CD4-positive, alpha-beta T cell (primary cell): Measurements from ENCODE around the gene RTL1. TPM values are rescaled to one million over a fixed set of nuclear protein-coding genes. Genes with fewer than 3 reads are reported as not detected.

ENCODE experiments used
- ATAC-seq: fragments of 200-7000 bp; cut with Tn5 transposase; one replicate; pipeline ENCODE4 v1.10.0; 2022; ENCODE audit warnings: mild to moderate bottlenecking; ENCODE audit not compliant: poor library complexity
- CTCF ChIA-PET: fragments of 350-600 bp; sonication (Branson Sonifier 250); formaldehyde crosslinking; loops from one replicate; lab custom pipeline; 2021; ENCODE audit warnings: antibody characterized with exemption, inconsistent platforms; lab: Charles Lee
- POLR2A ChIA-PET: fragments of 350-600 bp; sonication (Branson Sonifier 250); formaldehyde crosslinking; loops from one replicate; lab custom pipeline; 2021; ENCODE audit warnings: antibody characterized with exemption, inconsistent platforms; lab: Charles Lee
- DNase-seq, 14 experiments: peaks; one replicate each; pipeline ENCODE4 v3.0.0-alpha.2; 2013 to 2020; ENCODE audit warnings: mixed read lengths in 2 of 14
- H3K27ac ChIP-seq, 2 donors: one replicate each; pipeline versions ENCODE4 v1.5.1 to v1.7.0; 2013; ENCODE audit warnings: low read length in 2 of 2, low read depth in 1 of 2, mild to moderate bottlenecking in 1 of 2
- H3K27me3 ChIP-seq, 2 experiments: 1 replicate in 1 of 2; 2 replicates in 1 of 2; pipeline versions ENCODE4 v1.6.1 to v1.7.0; 2013; ENCODE audit warnings: low read length in 2 of 2, control low read depth in 1 of 2, mild to moderate bottlenecking in 1 of 2, moderate library complexity in 1 of 2; ENCODE audit not compliant: insufficient read depth in 2 of 2, control insufficient read depth in 1 of 2
- H3K36me3 ChIP-seq: one replicate; pipeline ENCODE4 v1.6.1; 2013; ENCODE audit warnings: low read length, control low read depth; ENCODE audit not compliant: insufficient read depth
- H3K4me1 ChIP-seq: one replicate; pipeline ENCODE4 v1.6.1; 2013; ENCODE audit warnings: low read length, control low read depth; ENCODE audit not compliant: insufficient read depth
- H3K4me3 ChIP-seq: one replicate; pipeline ENCODE4 v1.5.1; 2013; ENCODE audit warnings: mild to moderate bottlenecking, low read length, moderate library complexity
- H3K9me3 ChIP-seq, 2 experiments: 1 replicate in 1 of 2; 2 replicates in 1 of 2; pipeline versions ENCODE4 v1.6.1 to v1.7.0; 2013; ENCODE audit warnings: low read length in 2 of 2, mild to moderate bottlenecking in 2 of 2, control low read depth in 1 of 2, moderate library complexity in 1 of 2; ENCODE audit not compliant: control insufficient read depth in 1 of 2, insufficient read depth in 1 of 2
- H3K27ac Mint-ChIP-seq: one replicate; pipeline ENCODE4 v1.8.0; 2020; ENCODE audit warnings: mixed read lengths
- H3K27me3 Mint-ChIP-seq: one replicate; pipeline ENCODE4 v1.8.0; 2021; ENCODE audit warnings: mixed read lengths
- H3K36me3 Mint-ChIP-seq: one replicate; pipeline ENCODE4 v1.8.0; 2021; ENCODE audit warnings: low read depth, mixed read lengths
- H3K4me1 Mint-ChIP-seq: one replicate; pipeline ENCODE4 v1.8.0; 2021; ENCODE audit warnings: low read depth, mixed read lengths
- H3K4me3 Mint-ChIP-seq: one replicate; pipeline ENCODE4 v1.8.0; 2020; ENCODE audit warnings: mild to moderate bottlenecking, mixed read lengths
- H3K9me3 Mint-ChIP-seq: one replicate; pipeline ENCODE4 v1.8.0; 2020; ENCODE audit warnings: mixed read lengths
- intact Hi-C, 2 experiments: fragments of 100-400 bp; cut with DNase I in 1 of 2; cut with micrococcal nuclease in 1 of 2; formaldehyde crosslinking; loops; one replicate each; pipeline versions ENCODE4 v1.15.1 to v1.9.0; 2023 to 2025; cut with DNase I, micrococcal nuclease
- polyA plus RNA-seq, 2 donors: library from polyadenylated mRNA; unstranded; fragments of 120-200 nt; gene quantifications; one replicate each; pipeline ENCODE4 v1.2.1, GENCODE V29; 2013
- total RNA-seq, 174 experiments: library from RNA in 2 of 174; stranded (reverse) in 2 of 174; gene quantifications; one replicate each; pipeline ENCODE4 v1.2.3 and lab custom pipeline; 2021 to 2026
- TF ChIP-seq, protein P1 (sequence below): fragments of 200-600 bp; IDR thresholded peaks from one replicate; pipeline ENCODE4 v1.8.0; 2022; ENCODE audit warnings: antibody characterized with exemption, mild to moderate bottlenecking

Gene RTL1
- total RNA-seq (not detected), total RNA-seq (lab: John Stamatoyannopoulos, UW) (0 to 0.20 (median 0) reads per million in 172 experiments)
- polyA plus RNA-seq (2013, experiment 1 of 2) = not detected
- 0.84 TPM for polyA plus RNA-seq (2013, experiment 2 of 2)

GRCh38 chr14:100903672-100904185, at the start of gene RTL1:
RTL1 (minus strand) TSS chr14:100903722; CDS start chr14:100884788, 18,934 bp downstream.
- no peaks in the 10 kb centered on the region for H3K36me3 ChIP-seq
- ChIA-PET POLR2A (no interaction called here), CTCF (no interaction called here)
- Mint-ChIP-seq H3K9me3 (no peaks in the 10 kb centered on the region), H3K27me3 (peaks cover 53% of the 10 kb centered on the region), H3K27ac (no peak within 1 kb of the TSS), H3K4me1 (no peaks in the 10 kb centered on the region), H3K36me3 (no peaks in the 10 kb centered on the region), H3K4me3 (no peak within 1 kb of the TSS)
- H3K27me3 ChIP-seq = peaks cover 27 to 53% of the 10 kb centered on the region in 2 experiments
- H3K9me3 ChIP-seq = peaks cover 0 to 18% of the 10 kb centered on the region in 2 experiments
- H3K27ac ChIP-seq = no peak within 1 kb of the TSS
- no peak within 1 kb of the TSS for H3K4me3 ChIP-seq
- DNase-seq = no peak
- no peaks in the 10 kb centered on the region for H3K4me1 ChIP-seq
- intact Hi-C loops = no loop called here
- TF ChIP-seq, protein P1, sequence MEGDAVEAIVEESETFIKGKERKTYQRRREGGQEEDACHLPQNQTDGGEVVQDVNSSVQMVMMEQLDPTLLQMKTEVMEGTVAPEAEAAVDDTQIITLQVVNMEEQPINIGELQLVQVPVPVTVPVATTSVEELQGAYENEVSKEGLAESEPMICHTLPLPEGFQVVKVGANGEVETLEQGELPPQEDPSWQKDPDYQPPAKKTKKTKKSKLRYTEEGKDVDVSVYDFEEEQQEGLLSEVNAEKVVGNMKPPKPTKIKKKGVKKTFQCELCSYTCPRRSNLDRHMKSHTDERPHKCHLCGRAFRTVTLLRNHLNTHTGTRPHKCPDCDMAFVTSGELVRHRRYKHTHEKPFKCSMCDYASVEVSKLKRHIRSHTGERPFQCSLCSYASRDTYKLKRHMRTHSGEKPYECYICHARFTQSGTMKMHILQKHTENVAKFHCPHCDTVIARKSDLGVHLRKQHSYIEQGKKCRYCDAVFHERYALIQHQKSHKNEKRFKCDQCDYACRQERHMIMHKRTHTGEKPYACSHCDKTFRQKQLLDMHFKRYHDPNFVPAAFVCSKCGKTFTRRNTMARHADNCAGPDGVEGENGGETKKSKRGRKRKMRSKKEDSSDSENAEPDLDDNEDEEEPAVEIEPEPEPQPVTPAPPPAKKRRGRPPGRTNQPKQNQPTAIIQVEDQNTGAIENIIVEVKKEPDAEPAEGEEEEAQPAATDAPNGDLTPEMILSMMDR = no peak
- ATAC-seq = no peak

DNA sequence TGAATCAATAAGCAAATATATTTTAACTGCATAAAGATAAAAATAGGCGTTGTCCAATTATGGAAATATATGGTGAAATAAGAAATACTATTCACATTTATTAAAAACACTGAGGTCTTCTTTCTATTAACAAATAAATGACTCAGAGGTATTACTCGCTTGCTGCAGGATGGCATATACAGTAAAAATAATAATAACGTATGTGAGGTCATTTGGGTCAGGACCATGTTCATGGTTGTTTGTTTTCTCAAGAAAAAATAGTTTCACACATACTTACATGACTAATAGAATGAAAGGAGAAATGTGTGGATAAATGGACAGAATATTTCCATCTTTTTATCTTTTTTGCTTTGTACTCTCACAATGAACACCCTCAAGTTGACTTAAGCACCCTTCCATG, 46.5 kb upstream of the RTL1 start:
- Mint-ChIP-seq H3K27ac (no peak overlapping the region), H3K4me1 (no peaks in the 10 kb centered on the region), H3K36me3 (no peaks in the 10 kb centered on the region), H3K27me3 (peaks cover 37% of the 10 kb centered on the region), H3K4me3 (no peak overlapping the region), H3K9me3 (no peaks in the 10 kb centered on the region)
- no peak for ATAC-seq
- Histone ChIP-seq H3K4me1 (no peaks in the 10 kb centered on the region), H3K27me3 (peaks cover 0 to 4% of the 10 kb centered on the region in 2 experiments), H3K4me3 (no peak overlapping the region), H3K9me3 (no peaks in the 10 kb centered on the region), H3K27ac (no peak overlapping the region), H3K36me3 (no peaks in the 10 kb centered on the region)
- TF ChIP-seq, protein P1 = no peak
- DNase-seq = no peak
- intact Hi-C loops = no loop called here
- POLR2A ChIA-PET = no interaction called here
- CTCF ChIA-PET = no interaction called here

GRCh38 chr14:100944052-100944451, 40.5 kb upstream of the RTL1 start:
- no peaks in the 10 kb centered on the region for H3K36me3 Mint-ChIP-seq
- POLR2A ChIA-PET = no interaction called here
- no peak for ATAC-seq
- no peaks in the 10 kb centered on the region for H3K36me3 ChIP-seq
- H3K9me3 ChIP-seq = no peaks in the 10 kb centered on the region
- CTCF ChIA-PET = no interaction called here
- no peak overlapping the region for H3K27ac Mint-ChIP-seq
- no peak overlapping the region for H3K4me3 Mint-ChIP-seq
- no peaks in the 10 kb centered on the region for H3K4me1 Mint-ChIP-seq
- H3K4me1 ChIP-seq = no peaks in the 10 kb centered on the region
- no peak overlapping the region for H3K4me3 ChIP-seq
- DNase-seq = no peak
- no peak overlapping the region for H3K27ac ChIP-seq
- H3K27me3 ChIP-seq = no peaks in the 10 kb centered on the region
- peaks cover 38% of the 10 kb centered on the region for H3K27me3 Mint-ChIP-seq
- intact Hi-C loops = no loop called here
- H3K9me3 Mint-ChIP-seq = no peaks in the 10 kb centered on the region
- TF ChIP-seq, protein P1 = no peak
